Stomach (tissue), 9 donors: Measurements from ENCODE around the gene SEMA5A. TPM values are rescaled to one million over a fixed set of nuclear protein-coding genes. Genes with fewer than 3 reads are reported as not detected.

Experiments used
- DNase-seq, 2 donors: peaks; one replicate each; pipeline versions ENCODE4 v3.0.0 to v3.0.0-alpha.2; 2013 to 2019
- H3K27ac ChIP-seq, 5 donors: fragments of 200-600 bp in 4 of 5; sonication (generic) in 4 of 5; one replicate each; pipeline ENCODE4 v1.5.1; 2013 to 2019; ENCODE audit warnings: mild to moderate bottlenecking in 1 of 5, moderate library complexity in 1 of 5
- H3K27me3 ChIP-seq, 3 donors: fragments of 200-600 bp; sonication (generic); one replicate each; pipeline ENCODE4 v1.5.1; 2017 to 2019; ENCODE audit warnings: mixed run types in 1 of 3
- H3K36me3 ChIP-seq, 4 donors: fragments of 200-600 bp; sonication (generic); 1 replicate in 3 of 4; 2 replicates in 1 of 4; pipeline ENCODE4 v1.5.1; 2016 to 2019
- H3K4me1 ChIP-seq, 4 donors: fragments of 200-600 bp; sonication (generic); one replicate each; pipeline ENCODE4 v1.5.1; 2016 to 2019
- H3K4me3 ChIP-seq, 4 donors: fragments of 200-600 bp; sonication (generic) in 3 of 4; one replicate each; pipeline ENCODE4 v1.5.1; 2016 to 2019; ENCODE audit warnings: mild to moderate bottlenecking in 1 of 4
- H3K9me3 ChIP-seq, 4 donors: fragments of 200-600 bp; sonication (generic); one replicate each; pipeline ENCODE4 v1.5.1; 2016 to 2019
- EP300 ChIP-seq: sonication (generic); formaldehyde crosslinking; IDR thresholded peaks from one replicate; pipeline ENCODE4 v1.6.1; 2017; ENCODE audit warnings: antibody characterized with exemption
- POLR2A ChIP-seq, 4 donors: fragments of 450-650 bp; IDR thresholded peaks; one replicate each; pipeline ENCODE4 v1.6.1; 2016; ENCODE audit warnings: antibody characterized with exemption in 4 of 4, control low read depth in 2 of 4, mild to moderate bottlenecking in 1 of 4, moderate library complexity in 1 of 4
- POLR2AphosphoS5 ChIP-seq, 3 donors: sonication (generic); formaldehyde crosslinking; IDR thresholded peaks; one replicate each; pipeline ENCODE4 v1.6.1; 2016; ENCODE audit warnings: antibody characterized with exemption in 3 of 3
- WGBS, 5 donors: extraction: QIAGEN DNeasy Blood & Tissue Kit in 3 of 5; methylation state at CpG; one replicate each; pipeline versions ENCODE4 v1.1.5 to v1.1.7; 2013 to 2018; 5-methylcytosine and 5-hydroxymethylcytosine counted together
- intact Hi-C: fragments of 100-400 bp; cut with DNase I; formaldehyde crosslinking; loops from one replicate; pipeline ENCODE4 v1.15.1; 2023; ENCODE audit warnings: low total_unique reads
- polyA plus RNA-seq, 3 donors: library from polyadenylated mRNA; stranded (reverse); fragments of 200-250 nt; gene quantifications; one replicate each; pipeline ENCODE4 v1.2.3, GENCODE V29; 2013
- total RNA-seq, 5 donors: library from RNA; depleted of rRNA; stranded (reverse); fragments of >200 nt; gene quantifications; one replicate each; pipeline versions ENCODE4 v1.1.0 to v1.2.3, GENCODE V29; 2014 to 2016
- TF ChIP-seq, protein P1 (sequence below), 7 experiments: fragments of 450-650 bp in 4 of 7; fragments of 200-600 bp in 3 of 7; sonication (generic) in 3 of 7; IDR thresholded peaks; one replicate each; pipeline ENCODE4 v1.5.1; 2016 to 2019; ENCODE audit warnings: antibody characterized with exemption in 7 of 7, control low read depth in 2 of 7, mild to moderate bottlenecking in 1 of 7
- donor health status: healthy with polysubstance abuse.
- donor health status: Bipolar disorder and iron deficiency.
- donor health status: healthy.

Gene SEMA5A
- total and polyA plus RNA-seq, 8 donors: 0.62 to 26.4 (median 3.2) TPM

- intact Hi-C loops: no loop called here
- Histone ChIP-seq H3K27ac (no peak overlapping the region), H3K9me3 (no peaks in the 10 kb centered on the region), H3K4me1 (no peaks in the 10 kb centered on the region), H3K36me3 (no peaks in the 10 kb centered on the region), H3K4me3 (no peak overlapping the region), H3K27me3 (no peaks in the 10 kb centered on the region)
- DNase-seq: no peak
- TF ChIP-seq POLR2AphosphoS5 (IDR thresholded peaks at IDR 0.05) (no peak), POLR2A (IDR thresholded peaks at IDR 0.05) (no peak), EP300 (no peak)
- TF ChIP-seq, protein P1, sequence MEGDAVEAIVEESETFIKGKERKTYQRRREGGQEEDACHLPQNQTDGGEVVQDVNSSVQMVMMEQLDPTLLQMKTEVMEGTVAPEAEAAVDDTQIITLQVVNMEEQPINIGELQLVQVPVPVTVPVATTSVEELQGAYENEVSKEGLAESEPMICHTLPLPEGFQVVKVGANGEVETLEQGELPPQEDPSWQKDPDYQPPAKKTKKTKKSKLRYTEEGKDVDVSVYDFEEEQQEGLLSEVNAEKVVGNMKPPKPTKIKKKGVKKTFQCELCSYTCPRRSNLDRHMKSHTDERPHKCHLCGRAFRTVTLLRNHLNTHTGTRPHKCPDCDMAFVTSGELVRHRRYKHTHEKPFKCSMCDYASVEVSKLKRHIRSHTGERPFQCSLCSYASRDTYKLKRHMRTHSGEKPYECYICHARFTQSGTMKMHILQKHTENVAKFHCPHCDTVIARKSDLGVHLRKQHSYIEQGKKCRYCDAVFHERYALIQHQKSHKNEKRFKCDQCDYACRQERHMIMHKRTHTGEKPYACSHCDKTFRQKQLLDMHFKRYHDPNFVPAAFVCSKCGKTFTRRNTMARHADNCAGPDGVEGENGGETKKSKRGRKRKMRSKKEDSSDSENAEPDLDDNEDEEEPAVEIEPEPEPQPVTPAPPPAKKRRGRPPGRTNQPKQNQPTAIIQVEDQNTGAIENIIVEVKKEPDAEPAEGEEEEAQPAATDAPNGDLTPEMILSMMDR (IDR thresholded peaks at IDR 0.05): no peak
- WGBS, 5 donors: 61 to 75% (median 68%) methylated on average over 5 of the region's 5 CpGs
These were observed 108.1 kb downstream of the SEMA5A start for GRCh38 chr5:9437741-9438240.

DNA sequence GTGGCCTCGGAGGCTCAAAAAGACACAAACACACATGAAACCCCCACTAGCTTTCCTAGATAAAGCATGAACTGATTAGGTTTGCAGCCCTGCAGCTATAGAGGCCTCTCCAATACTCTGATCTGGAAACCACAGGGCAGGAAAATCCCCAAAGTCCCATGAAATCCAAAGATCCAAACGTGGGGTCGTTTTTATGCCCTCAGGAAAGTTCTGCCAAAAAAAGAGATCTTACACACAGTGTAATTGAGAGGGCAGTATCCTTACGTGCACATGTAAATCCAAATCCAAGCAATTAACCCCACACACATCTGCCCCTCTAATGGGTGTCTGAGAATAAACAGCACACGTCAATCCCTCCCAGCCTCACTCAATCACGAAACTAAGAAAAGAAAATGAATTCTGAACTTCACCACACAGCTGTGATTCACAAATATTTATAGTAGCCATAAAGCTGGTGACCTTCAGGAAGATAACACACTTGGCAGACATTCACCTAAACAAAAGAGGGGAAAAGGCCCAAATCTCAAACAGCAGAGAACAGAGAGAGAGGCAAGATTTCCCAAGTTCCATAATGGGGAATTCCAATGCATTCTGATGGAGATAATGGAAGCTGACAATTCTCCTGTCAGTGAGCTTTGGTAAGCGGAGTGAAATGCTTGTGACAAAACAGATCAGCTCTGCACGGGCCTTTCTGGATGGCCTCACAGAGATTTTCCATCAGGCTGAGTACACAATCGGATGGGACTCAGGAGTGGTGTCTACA, 114.2 kb downstream of the SEMA5A start:
- TF ChIP-seq EP300 (no peak), POLR2AphosphoS5 (IDR thresholded peaks at IDR 0.05) (peak in 1 of 3 donors; percentile 42)
- no peak overlapping the region for H3K4me3 ChIP-seq
- DNase-seq: peak in 1 of 2 donors; percentile 51
- 22 to 36% (median 24%) methylated on average over 9 of the region's 9 CpGs for WGBS, 5 donors
- H3K27ac ChIP-seq: peak overlapping the region in 3 of 5 donors; percentile 1 to 56 (median 36)
- no peaks in the 10 kb centered on the region for H3K36me3 ChIP-seq
- no peaks in the 10 kb centered on the region for H3K27me3 ChIP-seq
- peaks cover 0 to 8% (median 0%) of the 10 kb centered on the region in 4 donors for H3K4me1 ChIP-seq
- no peaks in the 10 kb centered on the region for H3K9me3 ChIP-seq
- intact Hi-C loops: no loop called here

- no peak for DNase-seq
- H3K27ac ChIP-seq: peak overlapping the region in 1 of 5 donors; percentile 56
- no peaks in the 10 kb centered on the region for H3K27me3 ChIP-seq
- no peaks in the 10 kb centered on the region for H3K9me3 ChIP-seq
- no peaks in the 10 kb centered on the region for H3K36me3 ChIP-seq
- intact Hi-C loops: no loop called here
- TF ChIP-seq EP300 (no peak), POLR2AphosphoS5 (IDR thresholded peaks at IDR 0.05) (no peak)
- TF ChIP-seq, protein P1 (IDR thresholded peaks at IDR 0.05): no peak
- no peak overlapping the region for H3K4me3 ChIP-seq
- H3K4me1 ChIP-seq: peaks cover 0 to 8% (median 0%) of the 10 kb centered on the region in 4 donors
These were observed 114.8 kb downstream of the SEMA5A start for GRCh38 chr5:9431151-9431495.

- H3K36me3 ChIP-seq: no peaks in the 10 kb centered on the region
- no peaks in the 10 kb centered on the region for H3K27me3 ChIP-seq
- intact Hi-C loops: no loop called here
- no peaks in the 10 kb centered on the region for H3K9me3 ChIP-seq
- DNase-seq: peak in 1 of 2 donors; percentile 14
- peak overlapping the region in 1 of 5 donors; percentile 56 for H3K27ac ChIP-seq
- TF ChIP-seq, protein P1 (IDR thresholded peaks at IDR 0.05): no peak
- TF ChIP-seq EP300 (no peak), POLR2AphosphoS5 (IDR thresholded peaks at IDR 0.05) (no peak), POLR2A (IDR thresholded peaks at IDR 0.05) (no peak)
- WGBS, 5 donors: 61 to 71% (median 66%) methylated on average over 2 of the region's 2 CpGs
- no peak overlapping the region for H3K4me3 ChIP-seq
- H3K4me1 ChIP-seq: peaks cover 0 to 8% (median 0%) of the 10 kb centered on the region in 4 donors
These were observed 115.6 kb downstream of the SEMA5A start for GRCh38 chr5:9430306-9430705.

- Histone ChIP-seq H3K4me3 (no peak overlapping the region), H3K4me1 (peaks cover 0 to 8% (median 0%) of the 10 kb centered on the region in 4 donors), H3K9me3 (no peaks in the 10 kb centered on the region), H3K27ac (no peak overlapping the region), H3K36me3 (no peaks in the 10 kb centered on the region), H3K27me3 (no peaks in the 10 kb centered on the region)
- intact Hi-C loops: no loop called here
- DNase-seq: no peak
- TF ChIP-seq POLR2A (IDR thresholded peaks at IDR 0.05) (no peak), POLR2AphosphoS5 (IDR thresholded peaks at IDR 0.05) (no peak), EP300 (no peak)
- WGBS, 5 donors: 81 to 87% (median 85%) methylated on average over 8 of the region's 8 CpGs
These were observed 116.1 kb downstream of the SEMA5A start for GRCh38 chr5:9429691-9430215.
